GM19023 (cell line): ENCODE measurements around the gene HYAL2.

Experiments
- ATAC-seq: cut with Tn5 transposase; IDR thresholded peaks from one replicate; pipeline ENCODE4 v1.9.1; 2021; ENCODE audit warnings: mild to moderate bottlenecking, moderate library complexity; ENCODE audit not compliant: unreplicated experiment

The HYAL2 gene, protein sequence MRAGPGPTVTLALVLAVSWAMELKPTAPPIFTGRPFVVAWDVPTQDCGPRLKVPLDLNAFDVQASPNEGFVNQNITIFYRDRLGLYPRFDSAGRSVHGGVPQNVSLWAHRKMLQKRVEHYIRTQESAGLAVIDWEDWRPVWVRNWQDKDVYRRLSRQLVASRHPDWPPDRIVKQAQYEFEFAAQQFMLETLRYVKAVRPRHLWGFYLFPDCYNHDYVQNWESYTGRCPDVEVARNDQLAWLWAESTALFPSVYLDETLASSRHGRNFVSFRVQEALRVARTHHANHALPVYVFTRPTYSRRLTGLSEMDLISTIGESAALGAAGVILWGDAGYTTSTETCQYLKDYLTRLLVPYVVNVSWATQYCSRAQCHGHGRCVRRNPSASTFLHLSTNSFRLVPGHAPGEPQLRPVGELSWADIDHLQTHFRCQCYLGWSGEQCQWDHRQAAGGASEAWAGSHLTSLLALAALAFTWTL

GRCh38 chr3:50322386-50323091 lies at the start of gene HYAL2:
HYAL2 (minus strand) TSS chr3:50322745; CDS start chr3:50320489, 2,256 bp downstream.
- ATAC-seq: no peak

GRCh38 chr3:50371133-50371685 lies 48.7 kb upstream of the HYAL2 start:
- no peak for ATAC-seq

DNA sequence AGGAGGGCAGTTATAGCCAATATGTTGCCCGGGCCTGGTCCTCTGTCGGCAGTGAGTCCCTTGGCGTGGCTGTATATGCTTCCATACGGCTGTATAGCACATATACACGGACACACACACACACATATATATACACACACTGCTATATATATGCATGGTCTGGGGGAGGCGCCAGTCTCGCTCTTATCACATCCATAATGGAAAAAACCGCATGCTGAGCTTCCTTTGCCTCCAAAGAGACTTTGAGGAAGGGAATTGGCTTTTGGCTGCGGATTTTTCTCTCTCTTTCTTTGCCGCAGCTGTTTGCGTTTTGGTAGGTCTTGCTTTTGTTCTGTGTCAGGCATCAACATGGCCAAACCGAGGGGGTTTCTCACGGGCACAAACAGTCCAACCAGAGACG lies 48.0 kb upstream of the HYAL2 start:
- ATAC-seq: no peak

DNA sequence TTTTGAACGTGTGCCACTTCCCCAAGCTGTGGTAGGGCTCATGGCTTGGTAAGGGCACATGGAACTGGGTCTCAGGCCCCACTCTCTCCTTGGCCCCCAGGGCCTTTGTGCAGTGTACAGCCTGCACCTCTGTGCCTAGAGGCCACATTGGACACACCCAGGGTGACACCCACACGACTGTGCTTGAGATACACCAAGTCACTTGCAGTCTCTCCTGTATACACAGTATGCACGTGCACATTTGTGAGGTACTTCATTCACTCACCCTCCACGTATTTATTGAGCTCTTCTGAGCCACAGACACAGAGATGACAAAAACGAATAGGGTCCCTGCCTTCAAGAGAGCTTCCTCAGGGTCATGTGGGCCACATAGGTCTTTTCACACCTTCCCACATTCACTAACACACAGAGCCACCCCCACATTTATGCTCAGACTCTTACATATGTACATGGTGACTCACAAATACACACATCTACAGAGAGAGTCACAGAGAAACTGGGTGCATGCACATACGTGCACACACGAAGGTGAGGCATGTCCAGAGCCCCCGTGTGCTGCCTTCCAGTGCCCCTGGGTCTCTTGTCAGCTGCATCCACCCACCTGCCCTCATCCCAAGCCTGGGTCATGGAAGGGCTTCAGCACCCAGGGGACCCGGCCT lies 46.6 kb upstream of the HYAL2 start:
- ATAC-seq: no peak

- no peak for ATAC-seq
Observed at GRCh38 chr3:50365842-50366220, 43.3 kb upstream of the HYAL2 start.

GRCh38 chr3:50365080-50365841 lies 42.7 kb upstream of the HYAL2 start:
- ATAC-seq: peak; percentile 92

- ATAC-seq: no peak
Observed at GRCh38 chr3:50364573-50365079, 42.1 kb upstream of the HYAL2 start.

DNA sequence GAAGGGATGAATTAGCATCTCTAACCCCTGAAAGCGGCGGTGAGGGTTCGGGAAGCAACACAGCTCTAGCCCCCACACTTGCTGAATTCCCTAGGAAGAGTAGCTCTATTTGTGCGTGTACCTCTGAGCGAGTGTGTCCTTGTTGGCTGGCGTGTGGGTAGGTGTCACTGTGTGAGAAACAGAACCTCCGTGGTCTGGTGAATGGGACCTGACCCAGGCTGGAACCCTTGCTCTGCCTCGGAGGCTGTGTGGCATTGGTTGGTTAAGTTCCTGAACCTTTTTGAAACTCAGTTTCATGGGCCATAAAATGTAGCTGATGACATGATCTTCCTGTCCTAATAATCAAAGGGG lies 37.2 kb upstream of the HYAL2 start:
- peak; percentile 18 for ATAC-seq

DNA sequence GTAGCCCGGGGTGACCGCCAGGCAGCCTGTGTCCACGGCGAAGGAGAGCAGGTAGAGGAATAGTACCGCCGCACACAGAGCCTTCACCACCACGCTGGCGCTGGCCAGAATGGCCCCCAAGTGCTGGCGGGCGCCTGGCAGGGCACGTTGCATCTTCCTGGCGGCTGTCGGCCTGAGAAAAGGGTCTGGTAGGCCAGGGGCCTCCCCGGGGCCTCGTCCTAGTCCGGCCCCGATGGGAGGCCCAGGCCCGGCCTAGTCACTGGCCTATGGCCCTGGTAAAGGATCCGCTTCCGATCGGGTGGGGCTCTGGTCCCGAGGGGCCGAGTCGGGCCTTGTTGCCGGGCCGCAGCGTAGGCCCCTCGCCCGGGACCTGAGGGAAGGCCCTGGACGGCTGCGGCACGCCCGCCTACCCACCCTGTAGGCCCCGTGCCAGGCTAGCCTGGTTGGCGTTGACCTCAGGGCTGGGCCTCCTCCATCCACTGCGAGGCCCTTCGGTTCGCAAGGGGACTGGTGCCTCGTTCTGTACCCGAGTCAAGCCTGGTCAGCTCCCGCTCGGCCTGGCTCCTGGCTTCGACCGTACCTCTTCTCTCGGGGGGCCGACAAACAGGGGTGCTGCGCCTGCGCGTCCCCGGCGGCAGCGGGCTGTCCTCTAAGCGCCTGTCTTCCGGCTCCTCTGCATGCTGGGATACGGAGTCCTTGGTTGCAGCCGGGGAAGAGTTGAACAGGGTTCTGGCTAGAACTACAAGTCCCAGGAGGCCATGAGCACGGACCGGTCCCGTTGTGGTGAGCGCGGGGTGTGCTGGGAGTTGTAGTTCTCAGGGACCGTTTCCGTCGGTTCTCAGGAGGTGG lies 36.6 kb upstream of the HYAL2 start, which contains the start of gene TMEM115:
Gene TMEM115, minus strand, starts transcription at position 611 of the 849 bp plus-strand sequence. Its CDS starts 458 bp downstream, at position 153.
- ATAC-seq: peak; percentile 99

GRCh38 chr3:50358355-50358910 lies 35.9 kb upstream of the HYAL2 start:
- no peak for ATAC-seq

- no peak for ATAC-seq
Observed at GRCh38 chr3:50357481-50357880, 34.9 kb upstream of the HYAL2 start.

GRCh38 chr3:50356553-50356952 lies 34.0 kb upstream of the HYAL2 start:
- no peak for ATAC-seq

- no peak for ATAC-seq
Observed at GRCh38 chr3:50355829-50356552, 33.4 kb upstream of the HYAL2 start.

DNA sequence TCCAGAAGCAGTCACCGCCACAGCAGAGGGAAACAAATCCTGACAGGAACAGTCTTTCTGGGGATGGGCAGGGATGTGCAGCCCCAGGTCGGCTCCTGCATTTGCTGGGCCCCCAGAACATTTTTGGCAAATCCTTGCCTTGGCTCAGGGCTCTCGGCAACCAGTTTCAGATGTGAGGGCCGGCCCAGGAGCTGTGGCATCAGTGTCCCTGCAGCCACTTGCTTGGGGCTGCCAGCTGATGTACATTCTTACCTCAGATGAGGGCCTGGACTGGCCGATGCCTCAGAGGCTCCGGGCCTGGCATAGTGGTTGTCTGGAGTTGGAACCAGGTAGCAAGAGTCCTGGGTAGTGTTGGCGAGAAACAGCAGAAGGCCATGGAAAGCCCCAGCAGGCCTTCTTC lies 32.3 kb upstream of the HYAL2 start:
- ATAC-seq: no peak

- no peak for ATAC-seq
Observed at GRCh38 chr3:50354186-50354764, 31.7 kb upstream of the HYAL2 start.

- no peak for ATAC-seq
Observed at GRCh38 chr3:50353245-50354004, 30.9 kb upstream of the HYAL2 start.

DNA sequence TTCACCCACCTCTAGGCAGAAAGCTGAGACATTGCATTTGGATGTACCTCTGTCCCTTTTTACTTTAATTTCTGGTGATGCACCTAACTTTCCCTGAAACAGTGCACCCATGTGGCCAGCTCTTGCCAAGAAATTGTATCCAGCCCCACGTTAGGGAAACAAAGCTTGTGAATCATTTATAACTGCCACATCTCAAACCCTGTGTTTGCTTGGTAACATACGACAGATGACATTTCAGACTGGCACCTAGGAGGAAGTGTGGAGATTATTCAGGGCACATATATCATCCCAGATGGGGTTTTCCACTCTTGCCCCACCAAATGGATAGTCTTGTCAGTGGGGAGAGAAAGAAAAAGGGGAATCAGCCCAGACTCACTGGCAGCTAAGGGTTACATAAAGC lies 30.2 kb upstream of the HYAL2 start:
- no peak for ATAC-seq
